D721Med (cell line): ENCODE measurements around the gene CKB.

Source experiments
- DNase-seq: peaks from one replicate; pipeline ENCODE4 v3.0.0; 2011; ENCODE audit warnings: low spot score; ENCODE audit not compliant: insufficient read length
- FAIRE-seq: peaks from 2 replicates; lab custom pipeline; 2011; peaks lifted over from hg19 to GRCh38; lab: Jason Lieb, UNC
- CTCF ChIP-seq: IDR thresholded peaks from 2 replicates; pipeline ENCODE4 v1.5.1; 2012; ENCODE audit warnings: mild to moderate bottlenecking, control low read depth; ENCODE audit not compliant: insufficient read depth; ENCODE audit errors: missing control alignments

CKB gene

GRCh38 chr14:103492156-103492925 is 30.3 kb downstream of the CKB start:
- no peak for TF ChIP-seq CTCF
- FAIRE-seq (no peak), DNase-seq (no peak)

GRCh38 chr14:103491691-103492090 is 30.9 kb downstream of the CKB start:
- no peak for DNase-seq
- FAIRE-seq, result no peak
- TF ChIP-seq CTCF, result no peak

- DNase-seq, result no peak
- no peak for TF ChIP-seq CTCF
- no peak for FAIRE-seq
Measured at GRCh38 chr14:103489621-103490020, 33.0 kb downstream of the CKB start.

GRCh38 chr14:103488960-103489359 is 33.7 kb downstream of the CKB start:
- FAIRE-seq, result no peak
- no peak for TF ChIP-seq CTCF
- DNase-seq, result no peak

GRCh38 chr14:103488071-103488470 is 34.6 kb downstream of the CKB start:
- DNase-seq (no peak), FAIRE-seq (no peak)
- TF ChIP-seq CTCF, result no peak

GRCh38 chr14:103485504-103485903 is 37.1 kb downstream of the CKB start:
- DNase-seq (no peak), FAIRE-seq (no peak)
- no peak for TF ChIP-seq CTCF

GRCh38 chr14:103483600-103483999 is 39.0 kb downstream of the CKB start:
- no peak for DNase-seq
- no peak for TF ChIP-seq CTCF
- FAIRE-seq, result no peak
